ENCODE results near the gene SBK3.
"Not testable (repeated sequence)": the region's sequence is repeated elsewhere in the genome, so short reads cannot be mapped to it uniquely, and the experiment has no call there.

The SBK3 gene

DNA sequence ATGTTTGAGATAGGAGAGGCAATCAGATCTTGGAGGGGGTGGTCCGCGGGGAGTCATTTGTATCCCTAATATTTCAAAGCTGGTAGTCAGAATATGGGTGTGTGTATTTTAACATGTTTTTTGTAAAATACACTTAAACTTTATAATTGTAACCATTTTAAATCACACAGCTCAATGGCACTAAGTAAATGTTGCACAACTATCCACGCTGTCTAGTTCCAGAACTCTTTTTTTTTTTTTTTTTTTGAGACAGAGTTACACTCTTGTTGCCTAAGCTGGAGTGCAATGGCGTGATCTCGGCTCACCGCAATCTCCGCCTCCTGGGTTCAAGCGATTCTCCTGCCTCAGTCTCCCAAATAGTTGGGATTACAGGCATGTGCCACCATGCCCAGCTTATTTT is 38.6 kb upstream of the SBK3 start:
- not testable (repeated sequence) for H3K4me3 ChIP-seq (ENCODE audit: low read length); H3K36me3 ChIP-seq (ENCODE audit: control insufficient read depth, insufficient read depth, low read length, severe bottlenecking); H3K9me3 ChIP-seq (ENCODE audit: control insufficient read depth, low read length); H3K27me3 ChIP-seq (replicated peaks; ENCODE audit: control insufficient read depth, insufficient read depth, low read length); H3K9ac ChIP-seq (ENCODE audit: low read length)
- peak; percentile 15 for DNase-seq (ENCODE audit: low read depth)
- peaks cover 45% of the 10 kb centered on the region for H3K4me1 ChIP-seq (ENCODE audit: control insufficient read depth, insufficient read depth, low read length)

DNA sequence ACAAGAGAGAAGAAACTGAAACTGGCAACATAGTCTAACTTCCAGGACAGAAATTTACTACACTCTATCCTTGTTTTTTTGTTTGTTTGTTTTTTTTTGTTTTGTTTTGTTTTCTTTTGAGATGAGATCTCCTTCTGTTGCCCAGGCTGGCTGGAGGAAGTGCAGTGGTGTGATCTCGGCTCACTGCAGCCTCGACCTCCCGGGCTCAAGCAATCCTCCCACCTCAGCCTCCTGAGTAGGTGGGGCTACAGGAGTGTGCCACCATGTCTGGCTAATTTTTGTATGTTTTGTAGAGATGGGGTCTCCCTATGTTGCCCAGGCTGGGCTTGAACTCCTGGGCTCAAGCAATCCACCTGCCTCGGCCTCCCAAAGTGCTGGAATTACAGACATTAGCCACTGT is 36.9 kb upstream of the SBK3 start:
- not testable (repeated sequence) for DNase-seq (ENCODE audit: low read depth); H3K4me3 ChIP-seq (ENCODE audit: low read length); H3K9me3 ChIP-seq (ENCODE audit: control insufficient read depth, low read length); H3K9ac ChIP-seq (ENCODE audit: low read length); H3K27me3 ChIP-seq (replicated peaks; ENCODE audit: control insufficient read depth, insufficient read depth, low read length); H3K36me3 ChIP-seq (ENCODE audit: control insufficient read depth, insufficient read depth, low read length, severe bottlenecking)
- peaks cover 43% of the 10 kb centered on the region for H3K4me1 ChIP-seq (ENCODE audit: control insufficient read depth, insufficient read depth, low read length)

DNA sequence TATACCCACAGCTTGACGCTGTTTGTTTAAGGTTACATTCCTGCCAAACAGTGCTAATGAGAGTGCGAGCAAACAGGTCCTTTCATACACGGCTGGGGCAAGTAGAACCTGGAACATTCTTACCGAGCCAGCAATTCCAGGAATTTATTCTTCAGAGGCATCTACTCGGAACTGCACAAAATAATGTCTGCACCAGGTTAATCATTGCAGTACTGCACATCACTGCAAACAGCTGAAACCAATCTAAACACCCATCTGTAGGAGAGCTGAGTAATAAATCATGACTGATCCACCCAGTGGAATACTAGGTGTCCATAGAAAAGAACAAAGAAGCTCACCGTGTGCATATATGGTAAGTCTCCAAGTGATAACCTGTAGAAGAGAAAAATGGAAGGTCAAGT is 36.5 kb upstream of the SBK3 start:
- no peak overlapping the region for H3K9ac ChIP-seq (ENCODE audit: low read length)
- H3K36me3 ChIP-seq (ENCODE audit: control insufficient read depth, insufficient read depth, low read length, severe bottlenecking), result peaks cover 8% of the 10 kb centered on the region
- H3K4me1 ChIP-seq (ENCODE audit: control insufficient read depth, insufficient read depth, low read length), result peaks cover 38% of the 10 kb centered on the region
- peak overlapping the region; percentile 7 for H3K4me3 ChIP-seq (ENCODE audit: low read length)
- H3K9me3 ChIP-seq (ENCODE audit: control insufficient read depth, low read length), result no peaks in the 10 kb centered on the region
- H3K27me3 ChIP-seq (replicated peaks; ENCODE audit: control insufficient read depth, insufficient read depth, low read length), result no peaks in the 10 kb centered on the region
- no peak for DNase-seq (ENCODE audit: low read depth)

DNA sequence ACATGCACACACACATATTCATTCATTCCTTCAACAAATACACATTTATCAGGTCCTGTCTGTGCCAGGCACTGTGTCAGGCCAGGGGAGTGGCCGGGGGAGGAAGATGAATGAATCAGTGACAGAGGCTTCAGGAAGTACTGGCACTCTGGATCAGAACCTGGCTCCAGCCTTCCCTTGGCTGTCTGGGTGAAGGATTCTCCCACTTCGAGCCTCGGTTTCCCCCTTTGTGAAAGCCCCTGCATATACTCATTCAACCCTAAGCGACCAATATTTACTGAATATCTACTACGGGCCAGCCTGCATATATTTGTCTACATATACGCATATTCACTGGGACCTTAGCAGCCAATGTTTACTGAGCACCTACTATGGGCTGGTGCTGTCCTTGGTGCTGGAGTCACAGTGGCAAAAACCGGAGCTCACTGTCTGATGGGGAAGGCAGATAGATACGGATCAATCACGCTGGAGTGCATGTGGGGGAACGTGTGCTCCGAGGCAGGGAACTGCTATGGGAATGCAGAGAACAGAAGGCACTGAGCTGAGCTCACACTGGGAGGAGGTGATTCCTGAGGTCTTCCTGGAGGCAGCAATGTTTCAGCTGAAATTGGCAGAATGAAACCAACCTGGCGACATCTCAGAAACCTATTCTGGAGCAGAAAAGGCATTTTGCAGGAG is 35.9 kb upstream of the SBK3 start:
- no peaks in the 10 kb centered on the region for H3K9me3 ChIP-seq (ENCODE audit: control insufficient read depth, low read length)
- peaks cover 10% of the 10 kb centered on the region for H3K36me3 ChIP-seq (ENCODE audit: control insufficient read depth, insufficient read depth, low read length, severe bottlenecking)
- H3K27me3 ChIP-seq (replicated peaks; ENCODE audit: control insufficient read depth, insufficient read depth, low read length), result no peaks in the 10 kb centered on the region
- no peak for DNase-seq (ENCODE audit: low read depth)
- H3K4me1 ChIP-seq (ENCODE audit: control insufficient read depth, insufficient read depth, low read length), result peaks cover 35% of the 10 kb centered on the region
- H3K9ac ChIP-seq (ENCODE audit: low read length), result peak overlapping the region; percentile 95
- peak overlapping the region; percentile 93 for H3K4me3 ChIP-seq (ENCODE audit: low read length)

DNA sequence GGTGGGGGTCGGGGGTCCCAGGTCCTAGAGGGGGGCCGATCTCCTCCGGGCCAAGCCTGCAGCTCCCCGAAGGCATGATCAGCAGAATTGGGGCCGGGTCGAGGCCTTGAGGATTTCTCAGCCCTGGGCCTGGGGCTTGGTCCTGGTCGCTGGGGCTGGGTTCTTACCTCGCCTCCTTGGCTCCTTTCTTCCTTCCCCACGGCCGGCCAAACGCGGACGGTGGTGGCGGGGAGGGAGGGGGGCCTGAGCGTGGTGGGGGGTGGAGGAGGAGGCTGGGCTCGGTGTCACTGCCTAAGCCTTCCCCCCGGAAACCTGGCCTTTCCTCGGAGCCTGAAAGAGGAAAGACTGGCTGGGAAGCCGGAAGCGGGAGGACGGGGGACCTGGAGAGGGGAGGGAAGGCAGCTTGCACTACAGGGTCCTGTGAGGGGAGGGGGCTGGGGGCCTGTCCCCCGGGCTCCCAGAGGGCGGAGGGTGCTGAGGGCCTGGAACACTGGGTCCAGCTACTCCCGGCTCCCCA is 35.3 kb upstream of the SBK3 start, which contains the start of gene ZNF579:
ZNF579 (minus strand) TSS at position 221 of the 517 bp plus-strand sequence. CDS start 1,209 bp downstream, outside the sequence.
- peak; percentile 95 for DNase-seq (ENCODE audit: low read depth)
- Histone ChIP-seq H3K27me3 (replicated peaks; ENCODE audit: control insufficient read depth, insufficient read depth, low read length) (no peaks in the 10 kb centered on the region), H3K9me3 (ENCODE audit: control insufficient read depth, low read length) (no peaks in the 10 kb centered on the region), H3K4me1 (ENCODE audit: control insufficient read depth, insufficient read depth, low read length) (peaks cover 31% of the 10 kb centered on the region), H3K4me3 (ENCODE audit: low read length) (peak within 1 kb of the TSS; percentile 93), H3K36me3 (ENCODE audit: control insufficient read depth, insufficient read depth, low read length, severe bottlenecking) (peaks cover 10% of the 10 kb centered on the region), H3K9ac (ENCODE audit: low read length) (peak within 1 kb of the TSS; percentile 95)

DNA sequence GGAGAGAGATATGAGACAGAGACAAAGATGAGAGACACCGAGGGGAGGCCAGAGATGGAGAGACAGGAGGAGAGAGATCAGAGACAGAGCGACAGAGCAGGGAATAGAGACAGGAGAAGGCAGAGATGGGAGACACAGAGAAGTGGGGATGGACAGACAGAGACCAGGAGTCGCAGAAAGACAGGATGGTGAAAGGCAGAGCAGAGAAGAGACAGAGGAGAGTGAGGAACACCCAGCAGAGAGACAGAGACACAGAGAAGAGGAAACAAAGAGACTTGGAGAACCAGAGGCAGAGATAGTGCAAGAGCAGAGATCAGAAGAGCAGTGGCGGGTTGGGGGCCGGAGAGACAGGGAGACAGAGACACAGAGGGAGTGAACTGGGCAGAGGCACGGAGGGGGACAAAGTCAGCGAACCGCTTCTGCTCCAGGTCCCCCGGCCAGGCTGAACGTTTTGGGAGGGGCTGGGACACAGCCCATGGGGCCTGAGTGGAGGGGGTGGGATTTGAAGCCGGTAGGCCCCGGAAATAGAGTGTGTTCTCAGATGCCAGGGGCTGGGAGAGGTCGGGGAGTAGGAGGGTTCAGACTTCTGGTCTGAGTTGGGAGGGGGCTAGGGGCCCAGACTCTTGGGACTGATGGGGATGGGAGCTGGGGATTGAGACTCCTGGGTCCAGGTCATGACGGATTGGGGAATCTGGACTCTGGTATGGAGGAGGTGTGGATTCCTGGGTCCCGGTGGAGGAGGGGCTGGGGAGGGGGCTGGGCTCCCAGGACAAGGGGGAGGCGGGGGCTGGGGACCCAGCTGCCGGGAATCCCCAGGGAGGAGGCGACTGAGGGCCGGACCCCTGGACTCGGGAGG is 34.7 kb upstream of the SBK3 start:
- Histone ChIP-seq H3K4me1 (ENCODE audit: control insufficient read depth, insufficient read depth, low read length) (peaks cover 28% of the 10 kb centered on the region), H3K9me3 (ENCODE audit: control insufficient read depth, low read length) (no peaks in the 10 kb centered on the region), H3K4me3 (ENCODE audit: low read length) (peak overlapping the region; percentile 93), H3K9ac (ENCODE audit: low read length) (peak overlapping the region; percentile 95), H3K36me3 (ENCODE audit: control insufficient read depth, insufficient read depth, low read length, severe bottlenecking) (peaks cover 10% of the 10 kb centered on the region), H3K27me3 (replicated peaks; ENCODE audit: control insufficient read depth, insufficient read depth, low read length) (no peaks in the 10 kb centered on the region)
- peak; percentile 73 for DNase-seq (ENCODE audit: low read depth)

DNA sequence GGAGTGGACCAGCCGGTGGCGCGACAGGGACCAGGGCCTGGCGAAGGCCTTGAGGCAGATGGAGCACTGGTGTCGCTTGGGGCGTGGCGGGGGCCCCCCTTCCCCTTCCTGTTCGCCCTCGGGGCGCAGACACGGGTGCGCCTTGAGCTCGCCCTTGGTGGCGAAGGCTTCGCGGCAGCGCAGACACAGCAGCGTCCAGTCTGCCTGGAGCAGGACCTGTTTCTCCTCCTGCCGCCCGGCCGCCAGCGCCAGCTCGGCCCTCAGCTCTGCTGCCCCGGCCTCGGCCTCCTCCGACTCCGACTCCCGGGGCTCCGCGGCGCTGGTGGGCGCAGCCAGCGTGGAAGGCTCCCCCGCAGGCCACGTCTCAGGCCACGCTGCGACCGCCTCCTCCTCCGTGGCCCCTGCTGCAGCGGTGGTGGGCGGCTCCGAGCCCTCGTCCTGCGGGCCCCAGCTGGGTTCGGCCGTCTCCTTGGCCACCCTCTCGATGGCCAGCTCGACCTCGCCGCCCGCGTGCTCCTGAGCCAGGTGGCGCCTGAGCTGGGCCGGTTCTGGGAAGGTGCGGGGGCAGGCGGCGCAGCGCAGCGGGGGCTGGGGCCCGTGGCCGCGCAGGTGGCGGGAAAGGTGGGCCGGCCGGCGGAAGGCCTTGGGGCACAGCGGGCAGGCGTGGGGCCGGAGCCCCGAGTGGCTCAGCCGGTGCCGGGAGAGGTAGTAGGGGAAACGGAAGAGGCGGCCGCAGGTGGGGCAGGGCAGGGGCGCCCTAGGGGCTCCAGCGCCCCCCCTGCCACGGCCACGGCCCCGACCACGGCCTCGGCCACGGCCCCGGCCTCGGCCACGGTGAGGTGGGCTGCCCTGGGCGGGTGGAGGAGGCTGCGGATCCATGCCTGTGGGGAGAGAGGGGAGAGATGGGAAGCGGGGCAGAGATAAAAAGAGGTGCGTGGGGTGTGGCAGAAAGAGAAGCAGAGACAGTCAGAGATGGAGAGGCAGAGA is 33.7 kb upstream of the SBK3 start:
- H3K4me1 ChIP-seq (ENCODE audit: control insufficient read depth, insufficient read depth, low read length), result peaks cover 23% of the 10 kb centered on the region
- DNase-seq (ENCODE audit: low read depth), result no peak
- peaks cover 10% of the 10 kb centered on the region for H3K36me3 ChIP-seq (ENCODE audit: control insufficient read depth, insufficient read depth, low read length, severe bottlenecking)
- H3K9me3 ChIP-seq (ENCODE audit: control insufficient read depth, low read length), result no peaks in the 10 kb centered on the region
- H3K9ac ChIP-seq (ENCODE audit: low read length), result peak overlapping the region; percentile 95
- H3K27me3 ChIP-seq (replicated peaks; ENCODE audit: control insufficient read depth, insufficient read depth, low read length), result no peaks in the 10 kb centered on the region
- peak overlapping the region; percentile 93 for H3K4me3 ChIP-seq (ENCODE audit: low read length)

DNA sequence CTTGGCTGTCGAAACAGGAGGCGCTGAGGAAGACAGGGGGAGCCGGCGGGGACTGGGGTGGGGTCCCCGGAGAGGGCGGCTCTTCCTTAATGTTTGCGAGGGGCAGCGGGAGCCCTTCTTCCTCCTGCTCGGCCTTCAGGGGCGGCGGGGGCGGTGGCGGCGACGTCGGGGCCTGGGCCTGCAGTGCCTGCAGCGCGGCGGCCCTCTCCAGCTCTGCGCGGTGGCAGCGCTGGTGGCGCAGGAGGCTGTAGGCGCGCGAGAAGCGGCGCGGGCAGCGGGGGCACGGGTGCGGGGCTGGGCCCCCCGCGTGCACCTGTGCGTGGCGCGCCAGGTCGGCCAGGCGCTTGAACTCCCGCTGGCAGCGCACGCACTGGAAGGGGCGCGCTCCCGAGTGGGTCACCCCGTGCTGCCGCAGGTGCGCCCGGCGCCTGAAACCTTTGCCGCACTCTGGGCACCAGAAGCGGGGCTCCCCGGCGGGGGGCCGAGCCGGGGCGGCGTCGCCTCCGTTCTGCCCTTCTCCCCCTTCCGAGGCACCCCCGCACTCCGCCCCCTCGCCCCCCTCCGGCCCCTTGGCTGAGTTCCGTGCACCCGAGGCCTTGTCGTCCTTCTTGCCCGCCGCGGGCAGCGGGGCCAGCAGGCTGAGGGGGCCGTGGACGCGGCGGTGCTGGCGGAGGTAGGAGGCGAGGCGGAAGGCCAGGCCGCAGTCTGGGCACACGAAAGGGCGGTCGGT is 32.9 kb upstream of the SBK3 start:
- Histone ChIP-seq H3K9ac (ENCODE audit: low read length) (no peak overlapping the region), H3K36me3 (ENCODE audit: control insufficient read depth, insufficient read depth, low read length, severe bottlenecking) (peaks cover 10% of the 10 kb centered on the region), H3K4me1 (ENCODE audit: control insufficient read depth, insufficient read depth, low read length) (peaks cover 18% of the 10 kb centered on the region), H3K27me3 (replicated peaks; ENCODE audit: control insufficient read depth, insufficient read depth, low read length) (no peaks in the 10 kb centered on the region), H3K9me3 (ENCODE audit: control insufficient read depth, low read length) (no peaks in the 10 kb centered on the region), H3K4me3 (ENCODE audit: low read length) (no peak overlapping the region)
- no peak for DNase-seq (ENCODE audit: low read depth)

DNA sequence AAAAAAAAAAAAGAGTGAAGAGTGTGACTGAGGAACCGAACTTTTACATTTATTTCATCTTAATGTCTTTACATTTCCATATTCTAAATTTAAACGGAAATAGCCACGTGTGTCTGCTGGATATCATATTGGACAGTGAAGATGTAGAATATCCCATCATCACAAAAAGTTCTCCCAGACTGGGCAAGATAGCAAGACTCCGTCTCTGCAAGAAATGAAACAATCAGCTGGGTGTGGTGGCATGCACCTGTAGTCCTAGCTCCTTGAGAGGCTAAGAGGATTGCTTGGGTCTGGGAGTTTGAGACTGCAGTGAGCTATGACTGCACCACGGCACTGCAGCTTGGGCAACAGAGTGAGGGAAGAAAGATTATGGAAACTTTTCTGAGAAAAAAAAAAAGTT is 31.4 kb upstream of the SBK3 start:
- Histone ChIP-seq H3K9me3 (ENCODE audit: control insufficient read depth, low read length) (no peaks in the 10 kb centered on the region), H3K27me3 (replicated peaks; ENCODE audit: control insufficient read depth, insufficient read depth, low read length) (no peaks in the 10 kb centered on the region), H3K9ac (ENCODE audit: low read length) (no peak overlapping the region), H3K36me3 (ENCODE audit: control insufficient read depth, insufficient read depth, low read length, severe bottlenecking) (peaks cover 10% of the 10 kb centered on the region), H3K4me3 (ENCODE audit: low read length) (no peak overlapping the region), H3K4me1 (ENCODE audit: control insufficient read depth, insufficient read depth, low read length) (peaks cover 13% of the 10 kb centered on the region)
- DNase-seq (ENCODE audit: low read depth), result no peak

DNA sequence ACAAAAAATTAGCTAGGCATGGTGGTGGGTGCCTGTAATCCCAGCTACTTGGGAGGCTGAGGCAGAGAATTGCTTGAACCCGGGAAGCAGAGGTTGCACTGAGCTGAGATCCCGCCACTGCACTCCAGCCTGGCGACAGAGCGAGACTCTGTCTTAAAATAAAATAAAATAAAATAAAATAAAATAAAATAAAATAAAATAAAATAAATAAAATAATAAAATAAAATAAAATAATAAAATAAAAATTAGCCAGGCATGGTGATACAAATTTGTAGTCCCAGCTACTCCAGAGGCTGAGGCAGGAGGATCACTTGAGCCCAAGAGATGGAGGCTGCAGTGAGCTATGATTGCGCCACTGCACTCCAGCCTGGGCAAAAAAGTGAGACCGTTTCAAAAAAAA is 28.6 kb upstream of the SBK3 start:
- H3K4me1 ChIP-seq (ENCODE audit: control insufficient read depth, insufficient read depth, low read length); DNase-seq (ENCODE audit: low read depth); H3K4me3 ChIP-seq (ENCODE audit: low read length); H3K27me3 ChIP-seq (replicated peaks; ENCODE audit: control insufficient read depth, insufficient read depth, low read length); H3K9me3 ChIP-seq (ENCODE audit: control insufficient read depth, low read length); H3K9ac ChIP-seq (ENCODE audit: low read length); H3K36me3 ChIP-seq (ENCODE audit: control insufficient read depth, insufficient read depth, low read length, severe bottlenecking): not testable (repeated sequence)

Data from adipocyte (in vitro differentiated cells).